ENCODE data around the gene ZNF507.

DNA sequence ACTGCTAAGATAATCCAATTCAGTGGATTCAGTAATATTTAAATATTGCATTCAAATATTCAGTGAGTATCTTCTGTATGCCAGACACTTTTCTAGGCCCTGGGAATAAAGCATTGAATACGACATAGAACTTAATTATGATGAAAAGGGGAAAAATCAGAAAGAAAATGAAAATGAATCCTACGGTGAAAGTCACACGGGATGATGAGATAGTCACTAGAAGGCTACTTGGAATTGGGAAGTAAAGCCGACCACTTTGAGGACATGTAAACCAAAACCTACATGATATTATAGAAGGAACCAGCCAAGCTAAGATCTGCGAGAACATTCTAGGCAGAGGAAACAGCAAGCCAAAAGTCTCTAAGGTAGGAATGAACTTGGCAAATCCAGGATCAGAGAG lies 70.3 kb downstream of the ZNF507 start:
- TF ChIP-seq, protein P1, sequence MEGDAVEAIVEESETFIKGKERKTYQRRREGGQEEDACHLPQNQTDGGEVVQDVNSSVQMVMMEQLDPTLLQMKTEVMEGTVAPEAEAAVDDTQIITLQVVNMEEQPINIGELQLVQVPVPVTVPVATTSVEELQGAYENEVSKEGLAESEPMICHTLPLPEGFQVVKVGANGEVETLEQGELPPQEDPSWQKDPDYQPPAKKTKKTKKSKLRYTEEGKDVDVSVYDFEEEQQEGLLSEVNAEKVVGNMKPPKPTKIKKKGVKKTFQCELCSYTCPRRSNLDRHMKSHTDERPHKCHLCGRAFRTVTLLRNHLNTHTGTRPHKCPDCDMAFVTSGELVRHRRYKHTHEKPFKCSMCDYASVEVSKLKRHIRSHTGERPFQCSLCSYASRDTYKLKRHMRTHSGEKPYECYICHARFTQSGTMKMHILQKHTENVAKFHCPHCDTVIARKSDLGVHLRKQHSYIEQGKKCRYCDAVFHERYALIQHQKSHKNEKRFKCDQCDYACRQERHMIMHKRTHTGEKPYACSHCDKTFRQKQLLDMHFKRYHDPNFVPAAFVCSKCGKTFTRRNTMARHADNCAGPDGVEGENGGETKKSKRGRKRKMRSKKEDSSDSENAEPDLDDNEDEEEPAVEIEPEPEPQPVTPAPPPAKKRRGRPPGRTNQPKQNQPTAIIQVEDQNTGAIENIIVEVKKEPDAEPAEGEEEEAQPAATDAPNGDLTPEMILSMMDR (IDR thresholded peaks at IDR 0.05) = no peak
- TF ChIP-seq POLR2A (IDR thresholded peaks at IDR 0.05) = no peak
- no peak for TF ChIP-seq EP300 (IDR thresholded peaks at IDR 0.05)

Measured in ovary (tissue), 3 donors.